ENCODE data around the gene BFSP2. TPM values are rescaled to one million over a fixed set of nuclear protein-coding genes. Genes with fewer than 3 reads are reported as not detected.

BFSP2 gene
- total and polyA plus RNA-seq, 2 donors (not counting 1 experiment from before 2014, with no cell fraction given): 0.60 to 1.6 TPM

DNA sequence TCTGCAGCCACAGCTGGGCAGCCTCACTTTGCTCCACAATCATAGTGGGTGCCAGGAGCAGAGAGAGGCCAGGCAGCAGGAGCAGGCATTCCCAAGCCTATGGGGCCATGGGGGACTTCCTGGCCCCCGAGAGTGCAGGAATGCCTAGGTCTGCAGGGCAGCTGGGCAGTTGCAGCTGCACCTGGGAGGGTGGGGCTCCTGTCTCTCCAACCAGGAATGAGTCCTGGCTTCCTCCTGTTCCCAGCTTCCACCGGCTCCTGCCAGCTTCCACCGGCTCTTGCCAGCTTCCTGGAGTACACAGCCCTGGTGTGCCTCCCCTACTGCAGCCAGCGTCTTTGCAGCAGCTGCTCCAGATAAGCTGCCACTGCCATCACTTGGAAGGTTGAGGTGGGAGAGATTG is 87.3 kb downstream of the BFSP2 start:
- TF ChIP-seq EZH2 (IDR thresholded peaks at IDR 0.05; ENCODE audit: borderline replicate concordance, insufficient read depth, low read depth, low read length, poor library complexity, severe bottlenecking): no peak
- TF ChIP-seq, protein P1, sequence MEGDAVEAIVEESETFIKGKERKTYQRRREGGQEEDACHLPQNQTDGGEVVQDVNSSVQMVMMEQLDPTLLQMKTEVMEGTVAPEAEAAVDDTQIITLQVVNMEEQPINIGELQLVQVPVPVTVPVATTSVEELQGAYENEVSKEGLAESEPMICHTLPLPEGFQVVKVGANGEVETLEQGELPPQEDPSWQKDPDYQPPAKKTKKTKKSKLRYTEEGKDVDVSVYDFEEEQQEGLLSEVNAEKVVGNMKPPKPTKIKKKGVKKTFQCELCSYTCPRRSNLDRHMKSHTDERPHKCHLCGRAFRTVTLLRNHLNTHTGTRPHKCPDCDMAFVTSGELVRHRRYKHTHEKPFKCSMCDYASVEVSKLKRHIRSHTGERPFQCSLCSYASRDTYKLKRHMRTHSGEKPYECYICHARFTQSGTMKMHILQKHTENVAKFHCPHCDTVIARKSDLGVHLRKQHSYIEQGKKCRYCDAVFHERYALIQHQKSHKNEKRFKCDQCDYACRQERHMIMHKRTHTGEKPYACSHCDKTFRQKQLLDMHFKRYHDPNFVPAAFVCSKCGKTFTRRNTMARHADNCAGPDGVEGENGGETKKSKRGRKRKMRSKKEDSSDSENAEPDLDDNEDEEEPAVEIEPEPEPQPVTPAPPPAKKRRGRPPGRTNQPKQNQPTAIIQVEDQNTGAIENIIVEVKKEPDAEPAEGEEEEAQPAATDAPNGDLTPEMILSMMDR (IDR thresholded peaks at IDR 0.05): no peak
- ATAC-seq (ENCODE audit: low read depth): no peak
- Histone ChIP-seq H3K9me3 (ENCODE audit: control extremely low read depth in 1 of 3, control insufficient read depth in 2 of 3, insufficient read depth in 1 of 3, low read length in 2 of 3) (peaks cover 0 to 20% (median 9%) of the 10 kb centered on the region in 3 donors), H3K4me2 (replicated peaks; ENCODE audit: low read depth, low read length, poor library complexity, severe bottlenecking) (no peak overlapping the region), H2AFZ (ENCODE audit: insufficient read depth, low read depth, low read length, poor library complexity, severe bottlenecking) (no peak overlapping the region), H4K20me1 (ENCODE audit: control insufficient read depth, insufficient read depth, low read length, poor library complexity, severe bottlenecking) (no peaks in the 10 kb centered on the region), H3K27ac (ENCODE audit: low read length in 2 of 2) (no peak overlapping the region), H3K27me3 (replicated peaks in 1 of 4; ENCODE audit: control extremely low read depth in 1 of 4, control insufficient read depth in 3 of 4, insufficient read depth in 4 of 4, low read length in 3 of 4) (no peaks in the 10 kb centered on the region), H3K9ac (ENCODE audit: low read length) (no peak overlapping the region), H3K79me2 (ENCODE audit: control insufficient read depth, insufficient read depth, low read length) (no peaks in the 10 kb centered on the region), H3K36me3 (replicated peaks in 1 of 2; ENCODE audit: control extremely low read depth in 1 of 2, control insufficient read depth in 1 of 2, extremely low read depth in 1 of 2, insufficient read depth in 2 of 2, low read length in 1 of 2) (no peaks in the 10 kb centered on the region), H3K4me3 (ENCODE audit: control extremely low read depth in 1 of 5, extremely low read depth in 1 of 5, insufficient read depth in 1 of 5, low read depth in 2 of 5, low read length in 4 of 5) (no peak overlapping the region), H3K4me1 (ENCODE audit: control insufficient read depth in 2 of 2, insufficient read depth in 2 of 2, low read length in 2 of 2) (peaks cover 20 to 30% of the 10 kb centered on the region in 2 donors)
- intact Hi-C loops (cut with micrococcal nuclease): no loop called here
- WGBS (ENCODE audit: insufficient coverage): 100% methylated on average over 4 of the region's 4 CpGs
- POLR2A ChIA-PET: interaction anchor here (0.8 kb wide), 1 partner anchor 83 kb away, joined by 3 read pairs; no protein-coding TSS in a partner anchor
- Mint-ChIP-seq H3K4me3 (no peak overlapping the region), H3K27ac (no peak overlapping the region), H3K4me1 (peaks cover 43% of the 10 kb centered on the region), H3K9me3 (ENCODE audit: insufficient read depth) (peaks cover 2% of the 10 kb centered on the region), H3K27me3 (no peaks in the 10 kb centered on the region)
- CTCF ChIA-PET: interaction anchor here (1.0 to 9.6 kb wide), 7 partner anchors 11 to 91 kb away, joined by 3 to 82 read pairs (median 17); partner anchors contain the start of gene CDV3
- no peak for DNase-seq

DNA sequence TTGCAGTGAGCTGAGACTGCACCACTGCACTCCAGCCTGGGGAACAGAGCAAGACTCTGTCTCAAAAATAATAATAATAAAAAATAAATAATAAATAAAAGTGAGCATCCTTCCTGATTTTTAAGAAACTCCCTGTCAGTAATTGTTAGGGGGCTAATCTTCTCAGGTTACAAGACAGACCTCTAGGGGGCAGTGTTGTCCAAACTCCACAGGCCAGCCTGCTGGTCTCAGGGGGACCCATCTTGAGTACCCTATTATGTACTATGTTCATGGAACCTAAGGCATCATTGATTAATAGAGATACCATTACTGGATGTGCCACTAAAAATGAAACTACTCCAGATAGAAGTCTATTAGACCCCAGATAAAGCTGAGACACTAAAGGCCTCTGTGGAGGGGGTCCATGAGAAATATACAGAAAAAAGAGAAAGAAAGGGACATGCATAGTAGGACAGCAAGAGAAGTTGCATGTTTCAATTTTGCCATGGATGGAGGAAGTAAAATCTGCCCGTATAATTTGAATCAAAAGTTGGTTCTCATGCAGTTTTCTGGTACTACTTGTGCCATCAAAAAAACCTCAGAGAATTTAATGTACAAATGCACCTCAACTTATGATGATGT is 88.2 kb downstream of the BFSP2 start:
- Mint-ChIP-seq H3K4me3 (no peak overlapping the region), H3K4me1 (peaks cover 49% of the 10 kb centered on the region), H3K9me3 (ENCODE audit: insufficient read depth) (peaks cover 2% of the 10 kb centered on the region), H3K27ac (peak overlapping the region; percentile 41), H3K27me3 (no peaks in the 10 kb centered on the region)
- intact Hi-C loops (cut with micrococcal nuclease): no loop called here
- WGBS (ENCODE audit: insufficient coverage): no CpG with 5 or more reads among the region's 1 CpG
- Histone ChIP-seq H2AFZ (ENCODE audit: insufficient read depth, low read depth, low read length, poor library complexity, severe bottlenecking) (no peak overlapping the region), H3K4me2 (replicated peaks; ENCODE audit: low read depth, low read length, poor library complexity, severe bottlenecking) (no peak overlapping the region), H4K20me1 (ENCODE audit: control insufficient read depth, insufficient read depth, low read length, poor library complexity, severe bottlenecking) (no peaks in the 10 kb centered on the region), H3K27me3 (replicated peaks in 1 of 4; ENCODE audit: control extremely low read depth in 1 of 4, control insufficient read depth in 3 of 4, insufficient read depth in 4 of 4, low read length in 3 of 4) (no peaks in the 10 kb centered on the region), H3K36me3 (replicated peaks in 1 of 2; ENCODE audit: control extremely low read depth in 1 of 2, control insufficient read depth in 1 of 2, extremely low read depth in 1 of 2, insufficient read depth in 2 of 2, low read length in 1 of 2) (no peaks in the 10 kb centered on the region), H3K27ac (ENCODE audit: low read length in 2 of 2) (no peak overlapping the region), H3K9me3 (ENCODE audit: control extremely low read depth in 1 of 3, control insufficient read depth in 2 of 3, insufficient read depth in 1 of 3, low read length in 2 of 3) (peaks cover 0 to 15% (median 9%) of the 10 kb centered on the region in 3 donors), H3K4me3 (ENCODE audit: control extremely low read depth in 1 of 5, extremely low read depth in 1 of 5, insufficient read depth in 1 of 5, low read depth in 2 of 5, low read length in 4 of 5) (no peak overlapping the region), H3K79me2 (ENCODE audit: control insufficient read depth, insufficient read depth, low read length) (no peaks in the 10 kb centered on the region), H3K4me1 (ENCODE audit: control insufficient read depth in 2 of 2, insufficient read depth in 2 of 2, low read length in 2 of 2) (peaks cover 24 to 37% of the 10 kb centered on the region in 2 donors), H3K9ac (ENCODE audit: low read length) (no peak overlapping the region)
- ChIA-PET POLR2A (no interaction called here), CTCF (interaction anchor here (0.8 to 9.6 kb wide), 14 partner anchors 8 to 157 kb away, joined by 3 to 82 read pairs (median 7); partner anchors contain the start of gene CDV3)
- ATAC-seq (ENCODE audit: low read depth) (no peak), DNase-seq (peak; percentile 67)
- TF ChIP-seq, protein P1 (IDR thresholded peaks at IDR 0.05): peak; percentile 66
- TF ChIP-seq EZH2 (IDR thresholded peaks at IDR 0.05; ENCODE audit: borderline replicate concordance, insufficient read depth, low read depth, low read length, poor library complexity, severe bottlenecking): no peak
